SK-N-DZ (cell line): ENCODE results near the gene IL31RA.

Source experiments
- small RNA-seq, 2 experiments: library from RNA; depleted of rRNA; stranded (forward); fragments of <200 nt; gene quantifications; one replicate each; pipeline ENCODE3, GENCODE V24; 2014

The IL31RA gene

Small RNA genes lying within 50 kb of the gene (small RNA-seq; reads per million reads assigned to genes)
- gene AC016596.1, result 0 reads per million in 2 experiments
